ENCODE data around the gene AK3. TPM values are rescaled to one million over a fixed set of nuclear protein-coding genes. Genes with fewer than 3 reads are reported as not detected.

The AK3 gene
- total and polyA plus RNA-seq, 4 donors: 52.2 to 59.3 (median 58.4) TPM

DNA sequence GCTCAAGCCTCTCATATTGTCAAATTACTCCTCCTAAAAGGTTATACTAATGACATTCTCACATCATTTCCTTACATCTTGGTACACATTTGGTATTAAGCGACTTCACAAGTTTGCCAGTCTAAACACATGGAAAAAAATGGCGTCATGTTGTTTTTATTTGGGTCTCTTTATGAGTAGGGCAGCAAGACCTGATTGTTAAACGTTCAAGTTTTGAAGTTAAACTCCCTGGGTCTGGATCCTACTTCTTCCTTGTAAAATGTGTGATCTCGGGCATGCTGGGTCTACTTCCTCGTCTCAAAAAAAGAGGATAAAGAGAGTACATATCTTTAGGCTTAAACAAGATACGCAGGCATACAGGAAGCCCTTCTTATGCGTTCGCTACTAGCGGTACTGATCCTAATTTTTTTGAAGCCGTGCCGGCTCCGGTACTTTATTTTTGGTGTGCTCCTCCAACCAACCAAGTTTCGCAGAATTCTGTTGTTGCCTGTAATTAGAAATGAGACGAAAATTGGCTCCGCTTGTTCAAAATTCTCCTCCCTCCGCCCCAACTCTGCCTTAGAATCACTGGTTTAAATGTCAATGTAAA is 62.2 kb downstream of the AK3 start:
- peaks cover 3% of the 10 kb centered on the region for H3K4me1 ChIP-seq (ENCODE audit: control insufficient read depth, insufficient read depth, low read length)
- H3K36me3 ChIP-seq (ENCODE audit: control insufficient read depth, insufficient read depth, low read length): no peaks in the 10 kb centered on the region
- peak overlapping the region; percentile 98 for H3K27ac ChIP-seq (ENCODE audit: low read depth, low read length)
- no peaks in the 10 kb centered on the region for H3K27me3 ChIP-seq (ENCODE audit: control insufficient read depth, insufficient read depth, low read length)
- 0% methylated on average over 2 of the region's 16 CpGs for WGBS (ENCODE audit: insufficient coverage)
- no peaks in the 10 kb centered on the region for H3K9me3 ChIP-seq (ENCODE audit: control insufficient read depth, insufficient read depth, low read length)
- DNase-seq (ENCODE audit: low read depth in 4 of 6, low spot score in 6 of 6): peak in 2 of 6 donors; percentile 76 to 87
- peak overlapping the region; percentile 93 for H3K4me3 ChIP-seq (ENCODE audit: low read depth, low read length)

DNA sequence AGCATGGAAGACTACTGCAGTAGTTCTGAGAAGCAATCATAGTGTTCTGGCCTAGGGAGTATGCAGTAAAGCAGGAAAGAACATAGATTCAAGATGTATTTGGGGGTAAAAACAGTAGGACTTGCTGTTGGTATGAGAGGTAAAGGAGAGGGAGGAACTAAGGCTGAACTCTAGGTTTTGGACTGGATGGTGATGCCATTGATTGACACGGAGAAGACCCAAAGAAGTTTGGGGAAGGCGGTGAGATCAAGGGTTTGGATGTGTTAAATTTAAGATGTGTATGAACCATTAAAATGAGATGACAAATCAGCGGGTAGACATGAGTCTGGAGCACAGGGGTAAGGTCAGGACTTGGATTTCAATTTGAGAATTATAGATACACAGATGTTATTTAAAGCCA is 63.6 kb downstream of the AK3 start:
- H3K36me3 ChIP-seq (ENCODE audit: control insufficient read depth, insufficient read depth, low read length): no peaks in the 10 kb centered on the region
- H3K9me3 ChIP-seq (ENCODE audit: control insufficient read depth, insufficient read depth, low read length): no peaks in the 10 kb centered on the region
- DNase-seq (ENCODE audit: low read depth in 4 of 6, low spot score in 6 of 6): no peak
- H3K4me3 ChIP-seq (ENCODE audit: low read depth, low read length): no peak overlapping the region
- H3K4me1 ChIP-seq (ENCODE audit: control insufficient read depth, insufficient read depth, low read length): peaks cover 3% of the 10 kb centered on the region
- H3K27me3 ChIP-seq (ENCODE audit: control insufficient read depth, insufficient read depth, low read length): no peaks in the 10 kb centered on the region
- H3K27ac ChIP-seq (ENCODE audit: low read depth, low read length): peak overlapping the region; percentile 98
- 97% methylated on average over 2 of the region's 3 CpGs for WGBS (ENCODE audit: insufficient coverage)

DNA sequence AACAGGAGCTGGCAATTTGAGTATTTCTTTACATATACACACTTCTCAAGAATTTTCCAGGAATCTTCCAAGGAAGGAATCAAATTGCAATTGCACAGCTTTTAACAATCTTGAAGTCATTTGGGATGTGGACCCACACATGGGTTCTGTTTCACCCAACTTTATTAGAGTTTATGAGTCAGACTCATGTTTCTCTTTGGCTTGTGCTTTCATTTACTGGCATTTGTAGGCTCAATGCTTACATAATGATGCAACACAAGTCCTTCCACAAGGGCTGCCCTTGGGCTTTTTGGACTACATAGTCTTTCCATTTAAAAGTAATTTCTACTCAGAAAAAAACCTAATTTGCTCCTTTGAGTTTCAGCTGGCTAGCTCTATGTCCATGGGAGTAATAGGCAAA is 66.2 kb downstream of the AK3 start:
- Histone ChIP-seq H3K4me1 (ENCODE audit: control insufficient read depth, insufficient read depth, low read length) (no peaks in the 10 kb centered on the region), H3K27me3 (ENCODE audit: control insufficient read depth, insufficient read depth, low read length) (no peaks in the 10 kb centered on the region), H3K9me3 (ENCODE audit: control insufficient read depth, insufficient read depth, low read length) (no peaks in the 10 kb centered on the region), H3K27ac (ENCODE audit: low read depth, low read length) (no peak overlapping the region), H3K4me3 (ENCODE audit: low read depth, low read length) (no peak overlapping the region), H3K36me3 (ENCODE audit: control insufficient read depth, insufficient read depth, low read length) (no peaks in the 10 kb centered on the region)
- DNase-seq (ENCODE audit: low read depth in 4 of 6, low spot score in 6 of 6): no peak

DNA sequence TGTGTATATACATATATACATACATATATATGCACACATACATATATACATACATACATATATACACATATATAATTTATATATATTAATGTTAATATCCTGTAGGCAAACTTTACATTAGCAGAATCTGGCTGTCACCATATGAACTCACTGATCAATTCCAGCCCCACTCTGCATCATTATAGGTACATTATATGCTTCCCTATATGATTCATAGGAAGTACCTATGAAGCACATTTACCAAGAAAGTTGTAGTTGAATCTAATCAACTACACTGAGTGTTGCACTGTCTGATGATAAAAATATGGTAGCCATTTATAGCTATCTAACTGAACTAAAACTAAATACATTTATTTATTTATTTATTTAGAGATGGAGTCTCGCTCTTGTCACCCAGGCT is 69.3 kb downstream of the AK3 start:
- Histone ChIP-seq H3K4me3 (ENCODE audit: low read depth, low read length) (no peak overlapping the region), H3K36me3 (ENCODE audit: control insufficient read depth, insufficient read depth, low read length) (no peaks in the 10 kb centered on the region), H3K4me1 (ENCODE audit: control insufficient read depth, insufficient read depth, low read length) (no peaks in the 10 kb centered on the region), H3K27me3 (ENCODE audit: control insufficient read depth, insufficient read depth, low read length) (no peaks in the 10 kb centered on the region), H3K27ac (ENCODE audit: low read depth, low read length) (no peak overlapping the region), H3K9me3 (ENCODE audit: control insufficient read depth, insufficient read depth, low read length) (no peaks in the 10 kb centered on the region)
- no peak for DNase-seq (ENCODE audit: low read depth in 4 of 6, low spot score in 6 of 6)
- WGBS (ENCODE audit: insufficient coverage): 100% methylated on average over 1 of the region's 1 CpG

DNA sequence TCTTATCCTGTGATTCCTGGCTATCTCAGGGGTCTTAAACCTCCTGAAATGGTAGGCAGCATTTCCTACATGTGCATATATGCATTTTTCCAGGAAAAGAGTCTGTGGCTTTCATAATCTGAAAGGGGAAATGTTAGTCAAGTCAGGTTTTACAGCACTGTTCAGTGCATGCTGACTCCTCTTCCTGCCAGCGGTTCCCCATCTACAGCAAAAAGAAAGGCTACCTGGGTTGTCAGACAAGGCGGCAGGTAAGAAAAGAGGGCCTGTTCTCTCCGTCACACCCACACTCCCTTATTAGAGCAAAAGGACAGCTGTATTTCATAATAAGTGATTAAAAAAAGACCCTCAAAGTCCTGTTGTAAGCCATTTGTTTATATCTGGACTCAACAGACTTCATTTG is 70.4 kb downstream of the AK3 start:
- H3K27me3 ChIP-seq (ENCODE audit: control insufficient read depth, insufficient read depth, low read length): no peaks in the 10 kb centered on the region
- no peak overlapping the region for H3K4me3 ChIP-seq (ENCODE audit: low read depth, low read length)
- H3K4me1 ChIP-seq (ENCODE audit: control insufficient read depth, insufficient read depth, low read length): peaks cover 6% of the 10 kb centered on the region
- no peak overlapping the region for H3K27ac ChIP-seq (ENCODE audit: low read depth, low read length)
- no CpG with 5 or more reads among the region's 3 CpGs for WGBS (ENCODE audit: insufficient coverage)
- no peaks in the 10 kb centered on the region for H3K9me3 ChIP-seq (ENCODE audit: control insufficient read depth, insufficient read depth, low read length)
- no peaks in the 10 kb centered on the region for H3K36me3 ChIP-seq (ENCODE audit: control insufficient read depth, insufficient read depth, low read length)
- no peak for DNase-seq (ENCODE audit: low read depth in 4 of 6, low spot score in 6 of 6)

DNA sequence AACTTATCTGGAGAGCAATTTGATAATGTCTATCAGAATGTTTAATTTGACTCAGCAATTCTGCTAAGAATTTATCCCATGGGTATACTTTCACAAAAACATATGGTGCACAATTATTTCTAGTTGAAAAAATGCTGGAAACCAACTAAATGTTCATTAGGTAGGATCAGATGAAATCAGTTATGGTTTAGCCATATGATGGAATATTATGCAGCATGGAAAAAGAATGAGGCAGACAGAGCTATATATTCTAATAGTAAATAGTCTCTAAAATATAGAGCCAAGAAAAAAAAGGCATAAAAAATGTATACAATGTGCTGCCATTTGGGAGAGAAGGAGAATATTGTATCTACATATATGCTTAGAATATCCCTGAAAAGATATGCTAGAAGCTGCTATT is 71.1 kb downstream of the AK3 start:
- Histone ChIP-seq H3K36me3 (ENCODE audit: control insufficient read depth, insufficient read depth, low read length) (no peaks in the 10 kb centered on the region), H3K27ac (ENCODE audit: low read depth, low read length) (no peak overlapping the region), H3K4me1 (ENCODE audit: control insufficient read depth, insufficient read depth, low read length) (peaks cover 6% of the 10 kb centered on the region), H3K27me3 (ENCODE audit: control insufficient read depth, insufficient read depth, low read length) (no peaks in the 10 kb centered on the region), H3K9me3 (ENCODE audit: control insufficient read depth, insufficient read depth, low read length) (no peaks in the 10 kb centered on the region), H3K4me3 (ENCODE audit: low read depth, low read length) (no peak overlapping the region)
- no peak for DNase-seq (ENCODE audit: low read depth in 4 of 6, low spot score in 6 of 6)

DNA sequence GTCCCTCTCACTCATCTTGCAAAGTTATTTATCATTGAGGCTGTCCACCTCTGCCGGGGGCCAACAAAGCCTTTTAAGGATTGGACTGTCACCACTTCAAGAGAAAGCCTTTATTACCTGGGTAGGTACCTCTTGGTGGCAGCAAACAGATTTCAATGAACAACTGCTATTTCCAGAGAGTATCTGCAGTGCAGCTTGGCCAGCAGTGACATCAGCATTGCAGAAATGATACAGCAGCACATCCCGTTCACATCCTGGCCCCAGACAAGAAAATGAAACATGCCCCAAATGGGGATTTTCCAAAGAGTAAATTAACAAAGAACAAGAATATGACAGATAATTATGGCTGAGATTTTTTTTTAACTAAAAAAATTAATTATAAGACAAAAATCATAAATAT is 72.4 kb downstream of the AK3 start:
- H3K9me3 ChIP-seq (ENCODE audit: control insufficient read depth, insufficient read depth, low read length): no peaks in the 10 kb centered on the region
- no peak overlapping the region for H3K4me3 ChIP-seq (ENCODE audit: low read depth, low read length)
- H3K27me3 ChIP-seq (ENCODE audit: control insufficient read depth, insufficient read depth, low read length): no peaks in the 10 kb centered on the region
- no peaks in the 10 kb centered on the region for H3K36me3 ChIP-seq (ENCODE audit: control insufficient read depth, insufficient read depth, low read length)
- H3K27ac ChIP-seq (ENCODE audit: low read depth, low read length): no peak overlapping the region
- peaks cover 6% of the 10 kb centered on the region for H3K4me1 ChIP-seq (ENCODE audit: control insufficient read depth, insufficient read depth, low read length)
- WGBS (ENCODE audit: insufficient coverage): 71% methylated on average over 1 of the region's 2 CpGs
- DNase-seq (ENCODE audit: low read depth in 4 of 6, low spot score in 6 of 6): no peak

DNA sequence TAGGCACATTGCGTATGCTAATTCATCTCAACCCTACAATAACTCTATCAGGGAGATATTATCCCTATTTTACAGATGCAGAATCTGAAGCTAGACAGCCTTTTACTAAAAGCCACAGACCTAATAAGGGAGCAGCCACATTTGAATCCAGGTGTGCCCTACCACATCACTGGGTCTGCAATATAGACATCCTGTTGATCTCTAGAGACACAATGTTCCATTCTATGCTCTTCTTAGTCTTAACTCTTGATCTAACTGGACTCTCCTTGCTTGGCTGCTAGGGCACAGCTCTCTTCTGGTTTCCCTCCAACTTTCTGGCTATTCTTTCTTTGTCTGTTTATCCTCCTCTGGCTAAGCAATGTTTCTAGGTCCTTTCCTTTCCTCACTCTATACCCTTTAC is 73.3 kb downstream of the AK3 start:
- Histone ChIP-seq H3K4me3 (ENCODE audit: low read depth, low read length) (no peak overlapping the region), H3K36me3 (ENCODE audit: control insufficient read depth, insufficient read depth, low read length) (peaks cover 2% of the 10 kb centered on the region), H3K4me1 (ENCODE audit: control insufficient read depth, insufficient read depth, low read length) (peaks cover 12% of the 10 kb centered on the region), H3K27ac (ENCODE audit: low read depth, low read length) (no peak overlapping the region), H3K9me3 (ENCODE audit: control insufficient read depth, insufficient read depth, low read length) (no peaks in the 10 kb centered on the region), H3K27me3 (ENCODE audit: control insufficient read depth, insufficient read depth, low read length) (no peaks in the 10 kb centered on the region)
- no CpG with 5 or more reads among the region's 1 CpG for WGBS (ENCODE audit: insufficient coverage)
- no peak for DNase-seq (ENCODE audit: low read depth in 4 of 6, low spot score in 6 of 6)

DNA sequence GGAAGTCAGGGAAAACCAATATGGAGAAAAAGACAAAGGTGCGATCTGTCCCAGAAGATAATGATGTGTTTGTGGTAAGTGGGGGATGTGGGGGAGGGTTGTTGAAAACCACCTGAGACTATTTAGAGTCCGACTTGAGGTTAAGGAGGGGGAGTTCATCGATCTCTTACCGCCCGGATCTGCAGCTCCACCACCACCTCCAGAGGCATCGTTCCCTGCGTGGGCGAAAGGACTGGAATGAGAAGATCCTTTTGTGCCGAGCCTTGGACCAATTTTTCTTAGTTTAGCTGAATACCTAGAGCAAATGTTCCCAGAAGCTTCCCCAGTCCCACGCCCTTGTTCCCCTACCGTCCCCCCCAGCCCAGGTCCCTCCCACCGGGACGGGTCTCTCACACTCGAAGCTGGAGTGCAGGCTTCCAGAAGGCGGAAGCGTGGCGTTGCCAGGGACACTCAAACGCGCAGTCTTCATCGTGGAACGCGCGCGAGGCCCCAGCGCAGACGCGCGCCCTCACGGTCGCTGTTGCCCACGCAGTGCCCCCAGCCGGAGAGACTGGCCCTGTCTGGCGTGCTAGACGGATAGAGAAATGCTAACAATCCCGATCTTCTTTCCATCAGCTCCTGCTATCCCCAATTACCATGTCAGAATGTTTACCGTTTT is 74.8 kb downstream of the AK3 start, which contains the start of gene SPATA6L:
Gene SPATA6L (minus strand): TSS at position 439 of the 658 bp plus-strand sequence. CDS start 230 bp downstream, at position 209.
- peaks cover 15% of the 10 kb centered on the region for H3K4me1 ChIP-seq (ENCODE audit: control insufficient read depth, insufficient read depth, low read length)
- WGBS (ENCODE audit: insufficient coverage): 1% methylated on average over 30 of the region's 36 CpGs
- DNase-seq (ENCODE audit: low read depth in 4 of 6, low spot score in 6 of 6): peak in 3 of 6 donors; percentile 66 to 90 (median 86)
- peak within 1 kb of the TSS; percentile 55 for H3K4me3 ChIP-seq (ENCODE audit: low read depth, low read length)
- no peaks in the 10 kb centered on the region for H3K27me3 ChIP-seq (ENCODE audit: control insufficient read depth, insufficient read depth, low read length)
- no peak within 1 kb of the TSS for H3K27ac ChIP-seq (ENCODE audit: low read depth, low read length)
- H3K36me3 ChIP-seq (ENCODE audit: control insufficient read depth, insufficient read depth, low read length): peaks cover 2% of the 10 kb centered on the region
- no peaks in the 10 kb centered on the region for H3K9me3 ChIP-seq (ENCODE audit: control insufficient read depth, insufficient read depth, low read length)

DNA sequence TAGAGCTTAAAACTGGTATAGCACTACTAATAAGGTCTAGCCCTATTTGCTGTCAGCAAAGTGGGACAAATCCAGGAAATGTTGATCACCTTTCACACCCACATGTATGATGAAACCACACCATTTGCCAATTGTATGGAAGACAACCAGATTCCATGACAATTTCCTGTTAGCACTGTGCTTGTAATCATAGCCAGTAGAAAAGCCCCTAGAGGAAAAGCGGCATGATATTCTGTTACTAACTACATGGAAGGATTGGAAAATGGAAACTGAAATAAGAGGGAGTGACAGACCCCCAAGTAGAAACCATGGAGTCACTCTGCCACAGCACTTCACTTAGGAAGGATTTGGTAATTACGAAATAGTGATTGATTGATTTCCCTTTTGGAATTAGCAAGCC is 75.6 kb downstream of the AK3 start:
- 80% methylated on average over 1 of the region's 2 CpGs for WGBS (ENCODE audit: insufficient coverage)

More for the DNA sequence above, 75.6 kb downstream of the AK3 start:
- Histone ChIP-seq H3K27ac (ENCODE audit: low read depth, low read length) (no peak overlapping the region), H3K27me3 (ENCODE audit: control insufficient read depth, insufficient read depth, low read length) (no peaks in the 10 kb centered on the region), H3K9me3 (ENCODE audit: control insufficient read depth, insufficient read depth, low read length) (no peaks in the 10 kb centered on the region), H3K4me1 (ENCODE audit: control insufficient read depth, insufficient read depth, low read length) (peaks cover 15% of the 10 kb centered on the region), H3K36me3 (ENCODE audit: control insufficient read depth, insufficient read depth, low read length) (peaks cover 2% of the 10 kb centered on the region), H3K4me3 (ENCODE audit: low read depth, low read length) (peak overlapping the region; percentile 6)
- DNase-seq (ENCODE audit: low read depth in 4 of 6, low spot score in 6 of 6): peak in 2 of 6 donors; percentile 36 to 56

All from spinal cord (tissue), 10 donors.